Measurements from ENCODE around the gene ZNRF1. TPM values are rescaled to one million over a fixed set of nuclear protein-coding genes. Genes with fewer than 3 reads are reported as not detected.

ZNRF1 gene
- total RNA-seq, 1 experiment from 2014 or later = 48.2 TPM

- TF ChIP-seq RAD21 (IDR thresholded peaks at IDR 0.05; ENCODE audit: low read depth) (no peak), EZH2phosphoT487 (IDR thresholded peaks at IDR 0.05; ENCODE audit: borderline replicate concordance) (no peak), ZNF274 (IDR thresholded peaks at IDR 0.05; ENCODE audit: low read depth, low read length) (no peak)
Measured at GRCh38 chr16:75138636-75139035, 139.8 kb downstream of the ZNRF1 start (continued).

DNA sequence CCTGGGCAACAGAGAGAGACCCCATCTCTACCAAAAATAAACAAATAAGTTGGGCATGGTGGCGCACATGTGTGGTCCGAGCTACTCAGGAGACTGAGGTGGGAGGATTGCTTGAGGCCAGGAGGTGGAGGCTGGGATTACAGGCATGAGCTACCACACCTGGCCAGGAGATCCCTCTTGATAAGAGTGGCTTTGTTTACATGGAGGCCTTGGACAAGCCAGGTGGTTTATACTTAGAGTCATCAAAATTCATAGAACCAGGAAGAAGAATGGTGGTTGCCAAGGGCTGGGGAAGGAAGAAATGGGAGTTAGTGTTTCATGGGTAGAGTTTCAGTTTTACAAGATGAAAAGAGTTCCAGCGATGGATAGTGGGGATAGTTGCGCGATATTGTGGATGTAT, 140.7 kb downstream of the ZNRF1 start:
- Histone ChIP-seq H3K27me3 (ENCODE audit: insufficient read depth, low read length) (no peaks in the 10 kb centered on the region), H3K79me2 (ENCODE audit: insufficient read depth, low read length) (no peaks in the 10 kb centered on the region), H4K20me1 (ENCODE audit: insufficient read depth) (no peaks in the 10 kb centered on the region), H3K36me3 (ENCODE audit: control insufficient read depth in 1 of 2, insufficient read depth in 2 of 2, low read length in 2 of 2) (no peaks in the 10 kb centered on the region), H3K4me2 (ENCODE audit: low read length) (no peak overlapping the region), H3K9ac (ENCODE audit: low read length) (no peak overlapping the region), H3K4me3 (replicated peaks in 1 of 2; ENCODE audit: low read depth in 1 of 2, low read length in 2 of 2) (no peak overlapping the region), H3K9me2 (ENCODE audit: insufficient read depth) (no peaks in the 10 kb centered on the region), H3K9me3 (ENCODE audit: control insufficient read depth in 1 of 2, insufficient read depth in 1 of 2, low read depth in 1 of 2, low read length in 2 of 2) (no peaks in the 10 kb centered on the region), H2AFZ (ENCODE audit: low read depth, low read length, poor library complexity, severe bottlenecking) (no peak overlapping the region), H3K4me1 (ENCODE audit: control insufficient read depth in 1 of 2, insufficient read depth in 2 of 2, low read length in 2 of 2) (no peaks in the 10 kb centered on the region), H3K27ac (ENCODE audit: low read depth, low read length) (no peak overlapping the region)
- intact Hi-C loops (cut with micrococcal nuclease) = no loop called here
- POLR2A ChIA-PET = interaction anchor here (1.2 kb wide), 1 partner anchor 19 kb away, joined by 3 read pairs; no protein-coding TSS in a partner anchor
- ATAC-seq = no peak
- CTCF ChIA-PET = no interaction called here
- BruUV-seq (replicated peaks) = no TSS peak
- RAD21 ChIA-PET (ENCODE audit: low non-redundant PET in 1 of 2, low total read pairs in 2 of 2, uncharacterized antibody in 2 of 2, unreplicated experiment in 2 of 2) = no interaction called here
- no peak for DNase-seq (ENCODE audit: low read depth, low spot score)
- no peak for TF ChIP-seq FOSL1 (IDR thresholded peaks at IDR 0.05; ENCODE audit: low read depth)
- TF ChIP-seq, protein P1, sequence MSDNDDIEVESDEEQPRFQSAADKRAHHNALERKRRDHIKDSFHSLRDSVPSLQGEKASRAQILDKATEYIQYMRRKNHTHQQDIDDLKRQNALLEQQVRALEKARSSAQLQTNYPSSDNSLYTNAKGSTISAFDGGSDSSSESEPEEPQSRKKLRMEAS (IDR thresholded peaks at IDR 0.05) = no peak
- no peak for TF ChIP-seq EZH2phosphoT487 (IDR thresholded peaks at IDR 0.05; ENCODE audit: borderline replicate concordance)
- TF ChIP-seq SP1 (IDR thresholded peaks at IDR 0.05; ENCODE audit: low read depth) = no peak
- TF ChIP-seq CTCF (IDR thresholded peaks at IDR 0.05 in 2 of 3, conservative IDR thresholded peaks at IDR 0.05 in 1 of 3; ENCODE audit: borderline replicate concordance in 1 of 3, insufficient read depth in 1 of 3, low read depth in 2 of 3, low read length in 2 of 3) = no peak
- TF ChIP-seq EZH2 (IDR thresholded peaks at IDR 0.05) = no peak
- TF ChIP-seq, protein P2, sequence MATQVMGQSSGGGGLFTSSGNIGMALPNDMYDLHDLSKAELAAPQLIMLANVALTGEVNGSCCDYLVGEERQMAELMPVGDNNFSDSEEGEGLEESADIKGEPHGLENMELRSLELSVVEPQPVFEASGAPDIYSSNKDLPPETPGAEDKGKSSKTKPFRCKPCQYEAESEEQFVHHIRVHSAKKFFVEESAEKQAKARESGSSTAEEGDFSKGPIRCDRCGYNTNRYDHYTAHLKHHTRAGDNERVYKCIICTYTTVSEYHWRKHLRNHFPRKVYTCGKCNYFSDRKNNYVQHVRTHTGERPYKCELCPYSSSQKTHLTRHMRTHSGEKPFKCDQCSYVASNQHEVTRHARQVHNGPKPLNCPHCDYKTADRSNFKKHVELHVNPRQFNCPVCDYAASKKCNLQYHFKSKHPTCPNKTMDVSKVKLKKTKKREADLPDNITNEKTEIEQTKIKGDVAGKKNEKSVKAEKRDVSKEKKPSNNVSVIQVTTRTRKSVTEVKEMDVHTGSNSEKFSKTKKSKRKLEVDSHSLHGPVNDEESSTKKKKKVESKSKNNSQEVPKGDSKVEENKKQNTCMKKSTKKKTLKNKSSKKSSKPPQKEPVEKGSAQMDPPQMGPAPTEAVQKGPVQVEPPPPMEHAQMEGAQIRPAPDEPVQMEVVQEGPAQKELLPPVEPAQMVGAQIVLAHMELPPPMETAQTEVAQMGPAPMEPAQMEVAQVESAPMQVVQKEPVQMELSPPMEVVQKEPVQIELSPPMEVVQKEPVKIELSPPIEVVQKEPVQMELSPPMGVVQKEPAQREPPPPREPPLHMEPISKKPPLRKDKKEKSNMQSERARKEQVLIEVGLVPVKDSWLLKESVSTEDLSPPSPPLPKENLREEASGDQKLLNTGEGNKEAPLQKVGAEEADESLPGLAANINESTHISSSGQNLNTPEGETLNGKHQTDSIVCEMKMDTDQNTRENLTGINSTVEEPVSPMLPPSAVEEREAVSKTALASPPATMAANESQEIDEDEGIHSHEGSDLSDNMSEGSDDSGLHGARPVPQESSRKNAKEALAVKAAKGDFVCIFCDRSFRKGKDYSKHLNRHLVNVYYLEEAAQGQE (IDR thresholded peaks at IDR 0.05; ENCODE audit: low read depth) = no peak
- no peak for TF ChIP-seq RAD21 (IDR thresholded peaks at IDR 0.05; ENCODE audit: low read depth)
- TF ChIP-seq ZNF274 (IDR thresholded peaks at IDR 0.05; ENCODE audit: low read depth, low read length) = no peak
- TF ChIP-seq ELF1 (IDR thresholded peaks at IDR 0.05; ENCODE audit: borderline replicate concordance, low read depth) = no peak
- TF ChIP-seq CBX3 (IDR thresholded peaks at IDR 0.05; ENCODE audit: low read depth) = no peak
- no peak for TF ChIP-seq POLR2A (IDR thresholded peaks at IDR 0.05; ENCODE audit: borderline replicate concordance, extremely low read depth, insufficient read depth, insufficient read length)
